Measurements from ENCODE around the gene GRAMD1C.

GRAMD1C gene

GRCh38 chr3:113831103-113831355 is 7.6 kb upstream of the GRAMD1C start:
- no peak overlapping the region for H2BK15ac ChIP-seq (replicated peaks; ENCODE audit: low read depth)
- no peak overlapping the region for H2AK5ac ChIP-seq (ENCODE audit: low read length)

DNA sequence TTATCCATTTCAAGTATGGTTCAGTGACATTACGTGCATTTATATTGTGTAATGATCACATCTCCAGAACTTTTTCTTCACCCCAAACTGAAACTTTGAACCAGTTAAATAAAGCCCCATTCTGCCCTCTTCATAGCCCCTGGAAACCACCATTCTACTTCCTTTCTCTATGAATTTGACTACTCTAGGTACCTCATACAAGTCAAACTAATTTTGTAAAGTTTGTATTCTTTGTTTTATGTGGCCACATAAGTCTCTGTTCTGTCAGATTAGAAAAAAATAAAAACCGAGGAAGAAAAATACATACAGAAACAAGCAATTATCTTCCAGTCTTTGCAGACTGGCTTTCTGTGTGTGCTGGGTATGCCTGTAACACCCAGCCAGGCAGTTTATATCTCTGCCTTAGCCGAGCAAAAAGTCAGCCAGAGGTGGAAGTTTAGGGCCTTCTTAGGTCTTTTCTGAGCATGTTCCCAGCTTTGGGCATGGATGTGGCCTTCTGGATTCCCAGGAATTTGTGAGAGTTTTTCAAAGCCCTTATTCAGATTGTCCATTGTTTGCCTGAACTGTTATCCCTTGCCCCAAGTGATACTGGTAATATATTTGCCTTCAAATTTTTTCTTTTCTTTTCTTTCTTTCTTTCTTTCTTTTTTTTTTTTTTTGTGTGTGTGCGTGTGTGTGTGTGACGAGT is 6.0 kb upstream of the GRAMD1C start:
- no peak overlapping the region for H2BK5ac ChIP-seq (ENCODE audit: low read length)
- no peak overlapping the region for H3K4me3 ChIP-seq (ENCODE audit: low read length)
- no peak overlapping the region for H4K5ac ChIP-seq (ENCODE audit: low read length)
- no peaks in the 10 kb centered on the region for H3K36me3 ChIP-seq (ENCODE audit: control insufficient read depth, insufficient read depth, low read length)
- no peaks in the 10 kb centered on the region for H3K27me3 ChIP-seq (ENCODE audit: insufficient read depth, low read length, poor library complexity)
- no peaks in the 10 kb centered on the region for H3K4me1 ChIP-seq (ENCODE audit: control insufficient read depth, low read depth, low read length)
- no peaks in the 10 kb centered on the region for H3K79me1 ChIP-seq (ENCODE audit: low read length)
- no peak overlapping the region for H3K4me2 ChIP-seq (ENCODE audit: low read length)
- H3K4ac ChIP-seq (ENCODE audit: low read depth, low read length): no peak overlapping the region
- no CpG with 5 or more reads among the region's 5 CpGs for WGBS (ENCODE audit: extremely low coverage, insufficient coverage, low lambda C conversion rate)
- no peak for DNase-seq
- H2BK15ac ChIP-seq (replicated peaks; ENCODE audit: low read depth): no peak overlapping the region
- H2AK5ac ChIP-seq (ENCODE audit: low read length): no peak overlapping the region
- H3K79me2 ChIP-seq (ENCODE audit: control insufficient read depth, insufficient read depth, low read length): no peaks in the 10 kb centered on the region
- no peak overlapping the region for H3K9ac ChIP-seq (ENCODE audit: low read length)
- H3K27ac ChIP-seq (ENCODE audit: low read depth, low read length): no peak overlapping the region
- no peak overlapping the region for H3K56ac ChIP-seq (ENCODE audit: low read length)
- no peak overlapping the region for H4K8ac ChIP-seq (ENCODE audit: low read depth, low read length)
- no peak overlapping the region for H2BK120ac ChIP-seq (ENCODE audit: low read depth, low read length)
- no peak overlapping the region for H3K23ac ChIP-seq (ENCODE audit: low read length)
- no peak overlapping the region for H3K18ac ChIP-seq (ENCODE audit: low read length)

More at GRCh38 chr3:113831103-113831355, 7.6 kb upstream of the GRAMD1C start:
- WGBS (ENCODE audit: extremely low coverage, insufficient coverage, low lambda C conversion rate): no CpG with 5 or more reads among the region's 1 CpG
- no peak overlapping the region for H3K4ac ChIP-seq (ENCODE audit: low read depth, low read length)
- H4K8ac ChIP-seq (ENCODE audit: low read depth, low read length): no peak overlapping the region
- H4K5ac ChIP-seq (ENCODE audit: low read length): no peak overlapping the region
- H3K18ac ChIP-seq (ENCODE audit: low read length): no peak overlapping the region
- H3K4me1 ChIP-seq (ENCODE audit: control insufficient read depth, low read depth, low read length): no peaks in the 10 kb centered on the region
- H3K4me2 ChIP-seq (ENCODE audit: low read length): no peak overlapping the region
- H3K27ac ChIP-seq (ENCODE audit: low read depth, low read length): no peak overlapping the region
- H3K23ac ChIP-seq (ENCODE audit: low read length): no peak overlapping the region
- H3K4me3 ChIP-seq (ENCODE audit: low read length): no peak overlapping the region
- no peak overlapping the region for H3K56ac ChIP-seq (ENCODE audit: low read length)
- H3K79me2 ChIP-seq (ENCODE audit: control insufficient read depth, insufficient read depth, low read length): no peaks in the 10 kb centered on the region
- no peak overlapping the region for H2BK5ac ChIP-seq (ENCODE audit: low read length)
- no peak overlapping the region for H2BK120ac ChIP-seq (ENCODE audit: low read depth, low read length)
- no peaks in the 10 kb centered on the region for H3K79me1 ChIP-seq (ENCODE audit: low read length)
- no peak for DNase-seq
- no peak overlapping the region for H3K9ac ChIP-seq (ENCODE audit: low read length)
- no peaks in the 10 kb centered on the region for H3K36me3 ChIP-seq (ENCODE audit: control insufficient read depth, insufficient read depth, low read length)
- H3K27me3 ChIP-seq (ENCODE audit: insufficient read depth, low read length, poor library complexity): no peaks in the 10 kb centered on the region

DNA sequence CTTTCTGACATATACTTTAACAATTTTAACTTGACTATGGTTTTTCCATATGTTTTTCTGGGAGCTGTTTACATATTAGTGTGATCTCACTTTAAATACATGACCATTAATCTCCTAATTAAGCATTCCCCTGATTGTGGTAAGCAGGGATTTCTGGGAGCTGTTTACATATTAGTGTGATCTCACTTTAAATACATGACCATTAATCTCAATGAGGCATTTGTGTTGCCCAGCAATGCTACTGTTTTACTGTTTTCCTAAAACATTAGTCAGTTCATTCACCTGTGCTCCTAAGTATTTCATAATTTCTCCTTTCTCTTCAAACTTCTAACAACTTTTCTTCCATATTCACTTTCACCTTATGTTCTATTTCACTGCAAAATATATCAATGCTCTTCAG is 3.6 kb upstream of the GRAMD1C start:
- Histone ChIP-seq H3K79me1 (ENCODE audit: low read length) (no peaks in the 10 kb centered on the region), H3K36me3 (ENCODE audit: control insufficient read depth, insufficient read depth, low read length) (no peaks in the 10 kb centered on the region), H4K8ac (ENCODE audit: low read depth, low read length) (no peak overlapping the region), H4K5ac (ENCODE audit: low read length) (no peak overlapping the region), H2BK15ac (replicated peaks; ENCODE audit: low read depth) (no peak overlapping the region), H3K79me2 (ENCODE audit: control insufficient read depth, insufficient read depth, low read length) (no peaks in the 10 kb centered on the region), H2AK5ac (ENCODE audit: low read length) (no peak overlapping the region), H3K18ac (ENCODE audit: low read length) (no peak overlapping the region), H3K9ac (ENCODE audit: low read length) (no peak overlapping the region), H3K56ac (ENCODE audit: low read length) (no peak overlapping the region), H3K4me2 (ENCODE audit: low read length) (no peak overlapping the region), H3K23ac (ENCODE audit: low read length) (no peak overlapping the region), H3K4ac (ENCODE audit: low read depth, low read length) (no peak overlapping the region), H2BK5ac (ENCODE audit: low read length) (no peak overlapping the region), H3K27ac (ENCODE audit: low read depth, low read length) (no peak overlapping the region), H3K4me3 (ENCODE audit: low read length) (no peak overlapping the region), H3K27me3 (ENCODE audit: insufficient read depth, low read length, poor library complexity) (no peaks in the 10 kb centered on the region), H3K4me1 (ENCODE audit: control insufficient read depth, low read depth, low read length) (no peaks in the 10 kb centered on the region), H2BK120ac (ENCODE audit: low read depth, low read length) (no peak overlapping the region)
- DNase-seq: no peak

- H2BK15ac ChIP-seq (replicated peaks; ENCODE audit: low read depth): no peak overlapping the region
- H4K5ac ChIP-seq (ENCODE audit: low read length): no peak overlapping the region
- H3K23ac ChIP-seq (ENCODE audit: low read length): no peak overlapping the region
- H3K4me3 ChIP-seq (ENCODE audit: low read length): no peak overlapping the region
- H3K4ac ChIP-seq (ENCODE audit: low read depth, low read length): no peak overlapping the region
- H3K4me2 ChIP-seq (ENCODE audit: low read length): no peak overlapping the region
- no peak overlapping the region for H2AK5ac ChIP-seq (ENCODE audit: low read length)
- H3K4me1 ChIP-seq (ENCODE audit: control insufficient read depth, low read depth, low read length): no peaks in the 10 kb centered on the region
- H2BK120ac ChIP-seq (ENCODE audit: low read depth, low read length): no peak overlapping the region
- no peak overlapping the region for H2BK5ac ChIP-seq (ENCODE audit: low read length)
- no peaks in the 10 kb centered on the region for H3K27me3 ChIP-seq (ENCODE audit: insufficient read depth, low read length, poor library complexity)
- H3K27ac ChIP-seq (ENCODE audit: low read depth, low read length): no peak overlapping the region
- no peak overlapping the region for H4K8ac ChIP-seq (ENCODE audit: low read depth, low read length)
- WGBS (ENCODE audit: extremely low coverage, insufficient coverage, low lambda C conversion rate): no CpG with 5 or more reads among the region's 2 CpGs
- no peak overlapping the region for H3K56ac ChIP-seq (ENCODE audit: low read length)
- no peak overlapping the region for H3K18ac ChIP-seq (ENCODE audit: low read length)
- no peaks in the 10 kb centered on the region for H3K79me2 ChIP-seq (ENCODE audit: control insufficient read depth, insufficient read depth, low read length)
- H3K36me3 ChIP-seq (ENCODE audit: control insufficient read depth, insufficient read depth, low read length): no peaks in the 10 kb centered on the region
- no peak for DNase-seq
- H3K9ac ChIP-seq (ENCODE audit: low read length): no peak overlapping the region
- H3K79me1 ChIP-seq (ENCODE audit: low read length): no peaks in the 10 kb centered on the region
These were observed 963 bp downstream of the GRAMD1C start for GRCh38 chr3:113839551-113839950.

DNA sequence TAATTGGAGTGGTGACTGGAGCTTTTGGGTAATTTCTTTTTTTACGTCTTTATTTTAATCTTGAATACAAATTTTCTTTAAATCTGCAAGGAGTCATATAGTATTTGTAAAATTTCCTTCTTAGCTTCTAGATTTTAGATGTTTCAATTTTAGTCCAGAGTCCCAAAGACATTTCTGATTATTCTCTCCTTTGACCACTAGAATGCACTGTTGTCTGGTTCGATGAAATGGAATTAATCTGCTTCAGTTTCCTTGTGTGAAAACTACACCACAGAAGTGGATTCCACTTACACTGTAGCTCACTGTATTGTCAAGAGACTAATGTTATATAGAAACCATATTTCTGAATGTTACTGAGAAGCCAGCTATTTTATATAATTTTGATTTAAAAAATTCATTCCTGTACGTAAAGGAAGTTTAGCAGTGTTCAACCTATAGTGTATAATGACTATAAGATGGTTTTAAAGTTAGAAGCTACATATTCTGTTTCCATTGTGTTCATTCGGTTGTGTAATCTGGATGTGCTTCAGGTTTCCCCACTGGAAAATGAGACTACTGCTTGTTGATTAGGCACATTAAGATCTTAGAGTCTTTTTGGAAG is 6.1 kb downstream of the GRAMD1C start:
- H3K4me3 ChIP-seq (ENCODE audit: low read length): no peak overlapping the region
- H2BK120ac ChIP-seq (ENCODE audit: low read depth, low read length): no peak overlapping the region
- H3K27ac ChIP-seq (ENCODE audit: low read depth, low read length): no peak overlapping the region
- no peak overlapping the region for H2BK15ac ChIP-seq (replicated peaks; ENCODE audit: low read depth)
- no peak overlapping the region for H2AK5ac ChIP-seq (ENCODE audit: low read length)
- no peak overlapping the region for H4K8ac ChIP-seq (ENCODE audit: low read depth, low read length)
- peak; percentile 24 for DNase-seq
- no peaks in the 10 kb centered on the region for H3K79me2 ChIP-seq (ENCODE audit: control insufficient read depth, insufficient read depth, low read length)
- no peak overlapping the region for H3K9ac ChIP-seq (ENCODE audit: low read length)
- no peak overlapping the region for H3K18ac ChIP-seq (ENCODE audit: low read length)
- no peak overlapping the region for H3K4ac ChIP-seq (ENCODE audit: low read depth, low read length)
- no peak overlapping the region for H2BK5ac ChIP-seq (ENCODE audit: low read length)
- no peaks in the 10 kb centered on the region for H3K27me3 ChIP-seq (ENCODE audit: insufficient read depth, low read length, poor library complexity)
- no peaks in the 10 kb centered on the region for H3K36me3 ChIP-seq (ENCODE audit: control insufficient read depth, insufficient read depth, low read length)
- H3K79me1 ChIP-seq (ENCODE audit: low read length): no peaks in the 10 kb centered on the region
- no CpG with 5 or more reads among the region's 4 CpGs for WGBS (ENCODE audit: extremely low coverage, insufficient coverage, low lambda C conversion rate)
- H4K5ac ChIP-seq (ENCODE audit: low read length): no peak overlapping the region
- no peaks in the 10 kb centered on the region for H3K4me1 ChIP-seq (ENCODE audit: control insufficient read depth, low read depth, low read length)
- H3K23ac ChIP-seq (ENCODE audit: low read length): no peak overlapping the region
- H3K4me2 ChIP-seq (ENCODE audit: low read length): no peak overlapping the region
- no peak overlapping the region for H3K56ac ChIP-seq (ENCODE audit: low read length)

DNA sequence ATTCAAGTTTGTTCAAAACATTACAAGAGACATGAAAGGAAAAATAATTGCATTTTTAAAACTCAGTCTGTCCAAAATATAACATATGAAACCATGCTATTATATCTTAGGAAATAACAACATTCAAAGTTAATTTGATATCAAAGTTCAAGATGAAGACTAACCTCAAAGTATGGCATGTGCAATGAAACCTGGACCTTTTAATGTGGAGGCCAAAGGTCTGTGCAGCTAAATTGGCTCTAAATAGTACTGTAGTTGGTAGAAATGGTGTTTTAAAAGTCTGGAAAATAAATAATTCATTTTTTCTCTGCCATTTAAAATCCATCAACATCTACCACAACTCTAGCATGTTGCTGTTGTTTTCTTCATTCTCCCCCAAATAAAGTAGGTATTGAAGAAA is 8.7 kb downstream of the GRAMD1C start:
- no peak overlapping the region for H2BK5ac ChIP-seq (ENCODE audit: low read length)
- no peak overlapping the region for H3K18ac ChIP-seq (ENCODE audit: low read length)
- H3K4me1 ChIP-seq (ENCODE audit: control insufficient read depth, low read depth, low read length): no peaks in the 10 kb centered on the region
- H3K9ac ChIP-seq (ENCODE audit: low read length): no peak overlapping the region
- no peak overlapping the region for H3K4ac ChIP-seq (ENCODE audit: low read depth, low read length)
- no peaks in the 10 kb centered on the region for H3K79me1 ChIP-seq (ENCODE audit: low read length)
- H3K27me3 ChIP-seq (ENCODE audit: insufficient read depth, low read length, poor library complexity): no peaks in the 10 kb centered on the region
- DNase-seq: no peak
- H2BK15ac ChIP-seq (replicated peaks; ENCODE audit: low read depth): no peak overlapping the region
- no peak overlapping the region for H3K27ac ChIP-seq (ENCODE audit: low read depth, low read length)
- no peak overlapping the region for H2AK5ac ChIP-seq (ENCODE audit: low read length)
- H3K4me2 ChIP-seq (ENCODE audit: low read length): no peak overlapping the region
- no peak overlapping the region for H3K56ac ChIP-seq (ENCODE audit: low read length)
- no peak overlapping the region for H3K23ac ChIP-seq (ENCODE audit: low read length)
- no peak overlapping the region for H4K5ac ChIP-seq (ENCODE audit: low read length)
- no peaks in the 10 kb centered on the region for H3K36me3 ChIP-seq (ENCODE audit: control insufficient read depth, insufficient read depth, low read length)
- no peaks in the 10 kb centered on the region for H3K79me2 ChIP-seq (ENCODE audit: control insufficient read depth, insufficient read depth, low read length)
- H3K4me3 ChIP-seq (ENCODE audit: low read length): no peak overlapping the region
- no peak overlapping the region for H4K8ac ChIP-seq (ENCODE audit: low read depth, low read length)
- H2BK120ac ChIP-seq (ENCODE audit: low read depth, low read length): no peak overlapping the region
